ENCODE data around the gene ITPRID1.

GRCh38 chr7:31669461-31669860 is 155.6 kb downstream of the ITPRID1 start:
- TF ChIP-seq CTCF (IDR thresholded peaks at IDR 0.05) (no peak), POLR2A (IDR thresholded peaks at IDR 0.05) (no peak)

Measured in thyroid gland (tissue), 4 donors.